OCI-LY7 (cell line): ENCODE measurements around the gene STOML3. TPM values are rescaled to one million over a fixed set of nuclear protein-coding genes. Genes with fewer than 3 reads are reported as not detected.

Source experiments
- BruUV-seq: library from RNA; stranded (reverse); fragments of 400-500 nt; replicated peaks from 2 replicates; lab custom pipeline; 2021; lab: Mats Ljungman, UMichigan
- CTCF ChIA-PET: fragments of 300-600 bp; sonication (Branson Sonifier 250); formaldehyde crosslinking; loops from one replicate; lab custom pipeline; 2022; ENCODE audit warnings: antibody characterized with exemption; ENCODE audit not compliant: unreplicated experiment; lab: Charles Lee
- POLR2A ChIA-PET: fragments of 300-600 bp; sonication (Branson Sonifier 250); formaldehyde crosslinking; loops from one replicate; lab custom pipeline; 2022; ENCODE audit warnings: antibody characterized with exemption; lab: Charles Lee
- DNase-seq: peaks from one replicate; pipeline ENCODE4 v3.0.0-alpha.2; 2015; ENCODE audit warnings: low spot score
- H2AFZ ChIP-seq: fragments of 200-600 bp; sonication (generic), shearing (Covaris generic); 2 replicates; pipeline ENCODE4 v1.6.1; 2014; ENCODE audit warnings: mild to moderate bottlenecking, antibody characterized with exemption, low read length, moderate library complexity
- H3K27ac ChIP-seq: fragments of 200-600 bp; sonication (generic); 2 replicates; pipeline ENCODE4 v1.5.1; 2014; ENCODE audit warnings: mixed run types, low read depth, mild to moderate bottlenecking, moderate library complexity, low read length, inconsistent platforms; ENCODE audit not compliant: poor library complexity, severe bottlenecking
- H3K36me3 ChIP-seq: fragments of 200-600 bp; sonication (generic); 2 replicates; pipeline ENCODE4 v1.6.1; 2014; ENCODE audit warnings: mild to moderate bottlenecking, antibody characterized with exemption, low read length, moderate library complexity, mixed read lengths; ENCODE audit not compliant: insufficient read depth
- H3K4me1 ChIP-seq: fragments of 200-600 bp; sonication (generic); 2 replicates; pipeline ENCODE4 v1.5.1; 2014; ENCODE audit warnings: mild to moderate bottlenecking, low read length; ENCODE audit not compliant: insufficient read depth, poor library complexity, severe bottlenecking
- H3K4me2 ChIP-seq: fragments of 200-600 bp; sonication (generic); 2 replicates; pipeline ENCODE4 v1.6.1; 2014; ENCODE audit warnings: mild to moderate bottlenecking, low read length
- H3K4me3 ChIP-seq: fragments of 200-600 bp; sonication (generic); 2 replicates; pipeline ENCODE4 v1.5.1; 2014; ENCODE audit warnings: mild to moderate bottlenecking, low read depth, low read length; ENCODE audit not compliant: poor library complexity, severe bottlenecking
- H3K79me2 ChIP-seq: fragments of 200-600 bp; sonication (generic); 2 replicates; pipeline ENCODE4 v1.6.1; 2016; ENCODE audit warnings: low read depth, mild to moderate bottlenecking, low read length, moderate library complexity, mixed read lengths; ENCODE audit not compliant: insufficient read depth
- H3K9me2 ChIP-seq: fragments of 200-600 bp; sonication (generic); 2 replicates; pipeline ENCODE4 v1.6.1; 2016; ENCODE audit warnings: mild to moderate bottlenecking, low read length, mixed read lengths; ENCODE audit not compliant: insufficient read depth
- H3K9me3 ChIP-seq: fragments of 200-600 bp; sonication (generic); 2 replicates; pipeline ENCODE4 v1.6.1; 2014; ENCODE audit warnings: mild to moderate bottlenecking, mixed run types, low read length, mixed read lengths
- H4K20me1 ChIP-seq: fragments of 200-600 bp; sonication (generic); 2 replicates; pipeline ENCODE4 v1.6.1; 2014; ENCODE audit warnings: mild to moderate bottlenecking, antibody characterized with exemption, low read length, moderate library complexity, mixed read lengths; ENCODE audit not compliant: insufficient read depth
- CTCF ChIP-seq: fragments of 200-600 bp; sonication (generic); conservative IDR thresholded peaks from 2 replicates; pipeline ENCODE4 v1.5.1; 2014; ENCODE audit warnings: mild to moderate bottlenecking, antibody characterized with exemption, low read length, moderate library complexity, mixed read lengths
- EZH2phosphoT487 ChIP-seq: fragments of 200-600 bp; sonication (generic); IDR thresholded peaks from 2 replicates; pipeline ENCODE4 v1.6.1; 2018; ENCODE audit warnings: low read depth, borderline replicate concordance, mild to moderate bottlenecking, mixed run types, antibody characterized with exemption, low read length, moderate library complexity, mixed read lengths
- intact Hi-C: fragments of 100-400 bp; cut with micrococcal nuclease; formaldehyde crosslinking; loops from one replicate; pipeline ENCODE4 v1.10.0; 2022; ENCODE audit not compliant: unreplicated experiment
- total RNA-seq, 2 experiments: library from RNA; depleted of rRNA in 1 of 2; stranded (reverse); fragments of >200 nt in 1 of 2; shearing (Covaris generic) in 1 of 2; gene quantifications; 2 replicates each; pipeline ENCODE4 v1.2.3, GENCODE V29; 2014 to 2022

STOML3 gene
- total RNA-seq, 2 experiments from 2014 or later = not detected

- POLR2A ChIA-PET = interaction anchor here (0.6 to 1.8 kb wide), 9 partner anchors 9 to 551 kb away, joined by 3 to 7 read pairs (median 4); no protein-coding TSS in a partner anchor
Observed at GRCh38 chr13:39037410-39037879, 46.8 kb upstream of the STOML3 start.

GRCh38 chr13:39036212-39036611 lies 45.6 kb upstream of the STOML3 start:
- Histone ChIP-seq H3K9me2 (no peaks in the 10 kb centered on the region), H4K20me1 (peaks cover 23% of the 10 kb centered on the region), H3K4me3 (peak overlapping the region; percentile 93), H2AFZ (peak overlapping the region; percentile 70; the same call in 1 of the 2 replicates), H3K4me1 (peaks cover 36% of the 10 kb centered on the region), H3K79me2 (peaks cover 93% of the 10 kb centered on the region), H3K4me2 (peak overlapping the region; percentile 87), H3K27ac (peak overlapping the region; percentile 80), H3K9me3 (no peaks in the 10 kb centered on the region), H3K36me3 (peaks cover 30% of the 10 kb centered on the region)
- TF ChIP-seq EZH2phosphoT487 = no peak
- TF ChIP-seq CTCF = no peak
- intact Hi-C loops = loop anchor here (2.0 to 10.0 kb wide), 4 partner anchors 565 to 1979 kb away; partner anchors contain the start of genes SUPT20H and UFM1
- DNase-seq = peak; percentile 68
- CTCF ChIA-PET = no interaction called here
- POLR2A ChIA-PET = interaction anchor here (0.9 to 2.4 kb wide), 6 partner anchors 10 to 893 kb away, joined by 3 to 9 read pairs (median 4); no protein-coding TSS in a partner anchor
- no TSS peak for BruUV-seq

More at GRCh38 chr13:39037410-39037879, 46.8 kb upstream of the STOML3 start:
- H3K4me2 ChIP-seq = peak overlapping the region; percentile 87
- intact Hi-C loops = loop anchor here (2.0 to 10.0 kb wide), 4 partner anchors 563 to 1980 kb away; partner anchors contain the start of genes SUPT20H and UFM1
- H3K79me2 ChIP-seq = peaks cover 93% of the 10 kb centered on the region
- DNase-seq = no peak
- no TSS peak for BruUV-seq
- CTCF ChIA-PET = no interaction called here
- H3K9me2 ChIP-seq = no peaks in the 10 kb centered on the region
- peaks cover 23% of the 10 kb centered on the region for H4K20me1 ChIP-seq
- H3K36me3 ChIP-seq = peaks cover 34% of the 10 kb centered on the region
- TF ChIP-seq CTCF (0 out of 2 replicates have a peak, but pooled peaks have one; percentile 21), EZH2phosphoT487 (no peak)
- peaks cover 36% of the 10 kb centered on the region for H3K4me1 ChIP-seq
- H3K4me3 ChIP-seq = peak overlapping the region; percentile 93
- no peak overlapping the region; the same call in 1 of the 2 replicates for H2AFZ ChIP-seq
- H3K27ac ChIP-seq = peak overlapping the region; percentile 80
- H3K9me3 ChIP-seq = no peaks in the 10 kb centered on the region

GRCh38 chr13:39035799-39036198 lies 45.2 kb upstream of the STOML3 start:
- no peak for TF ChIP-seq CTCF
- TF ChIP-seq EZH2phosphoT487 = no peak
- Histone ChIP-seq H3K9me2 (no peaks in the 10 kb centered on the region), H2AFZ (peak overlapping the region; percentile 70; the same call in 1 of the 2 replicates), H3K4me2 (peak overlapping the region; percentile 87), H3K36me3 (peaks cover 30% of the 10 kb centered on the region), H3K27ac (peak overlapping the region; percentile 80), H3K4me3 (peak overlapping the region; percentile 93), H4K20me1 (peaks cover 23% of the 10 kb centered on the region), H3K9me3 (no peaks in the 10 kb centered on the region), H3K4me1 (peaks cover 32% of the 10 kb centered on the region), H3K79me2 (peaks cover 93% of the 10 kb centered on the region)
- no TSS peak for BruUV-seq
- intact Hi-C loops = loop anchor here (2.0 to 10.0 kb wide), 4 partner anchors 565 to 1978 kb away; partner anchors contain the start of genes SUPT20H and UFM1
- CTCF ChIA-PET = no interaction called here
- POLR2A ChIA-PET = interaction anchor here (0.5 to 2.4 kb wide), 8 partner anchors 9 to 1747 kb away, joined by 3 to 9 read pairs (median 4); no protein-coding TSS in a partner anchor
- DNase-seq = no peak
